K562 (cell line): Measurements from ENCODE around the gene RNLS. TPM values are rescaled to one million over a fixed set of nuclear protein-coding genes. Genes with fewer than 3 reads are reported as not detected.

ENCODE experiments used
- ATAC-seq: fragments of 200-7000 bp; cut with Tn5 transposase; 3 replicates; pipeline ENCODE4 v1.9.1; 2020; ENCODE audit warnings: moderate library complexity
- BruUV-seq: library from RNA; stranded (reverse); fragments of 400-500 nt; replicated peaks from 2 replicates; lab custom pipeline; 2021; lab: Mats Ljungman, UMichigan
- CTCF ChIA-PET: fragments of 300-600 bp; formaldehyde crosslinking; extraction: SDS; loops from one replicate; lab custom pipeline; 2021; ENCODE audit warnings: low intra/inter-chr PET ratio; lab: Yijun Ruan, JAX
- POLR2A ChIA-PET: fragments of 300-600, 350-650 bp; sonication (Branson Sonifier 250); formaldehyde crosslinking; extraction: SDS; loops from one replicate; lab custom pipeline; 2021; ENCODE audit warnings: antibody characterized with exemption, inconsistent platforms; lab: Yijun Ruan, JAX
- DNase-seq, 4 experiments: peaks; one replicate each; pipeline versions ENCODE4 v3.0.0 to v3.0.0-alpha.2; 2011 to 2018; ENCODE audit warnings: low spot score in 3 of 4, mixed read lengths in 3 of 4; ENCODE audit errors: extremely low read depth in 1 of 4
- FAIRE-seq: peaks from 2 replicates; lab custom pipeline; 2011; peaks lifted over from hg19 to GRCh38; lab: Jason Lieb, UNC
- H2AFZ ChIP-seq: 2 replicates; pipeline ENCODE4 v1.6.0; 2011; ENCODE audit warnings: low read depth, low read length, control low read depth, inconsistent platforms
- H3K27ac ChIP-seq: fragments of 200-600 bp; 3 replicates; pipeline ENCODE4 v1.8.0; 2011; ENCODE audit warnings: low read depth, mild to moderate bottlenecking, control low read depth, inconsistent platforms, low read length, moderate library complexity, mixed read lengths; ENCODE audit errors: extremely low read depth
- H3K27me3 ChIP-seq, 2 experiments: fragments of 300-600 bp in 1 of 2; 2 replicates in 1 of 2; 3 replicates in 1 of 2; pipeline versions ENCODE4 v1.6.0 to v1.8.0; 2011; ENCODE audit warnings: inconsistent platforms in 2 of 2, low read length in 2 of 2, mild to moderate bottlenecking in 1 of 2, mixed read lengths in 1 of 2, moderate library complexity in 1 of 2; ENCODE audit not compliant: control insufficient read depth in 2 of 2, insufficient read depth in 2 of 2
- H3K36me3 ChIP-seq: fragments of 300-600 bp; 3 replicates; pipeline ENCODE4 v1.8.0; 2011; ENCODE audit warnings: mild to moderate bottlenecking, low read length, inconsistent platforms; ENCODE audit not compliant: control insufficient read depth, insufficient read depth
- H3K4me1 ChIP-seq, 2 experiments: fragments of 200-600 bp in 1 of 2; replicated peaks in 1 of 2; 2 replicates in 1 of 2; 3 replicates in 1 of 2; pipeline versions ENCODE4 v1.5.1 to v1.8.0; 2011; ENCODE audit warnings: inconsistent platforms in 2 of 2, low read length in 2 of 2, mild to moderate bottlenecking in 1 of 2, mixed read lengths in 1 of 2, moderate library complexity in 1 of 2; ENCODE audit not compliant: control insufficient read depth in 2 of 2, insufficient read depth in 2 of 2
- H3K4me2 ChIP-seq: 2 replicates; pipeline ENCODE4 v1.6.1; 2011; ENCODE audit warnings: low read length, control low read depth, inconsistent platforms, mixed read lengths; ENCODE audit not compliant: insufficient read depth
- H3K4me3 ChIP-seq: fragments of 200-600 bp; sonication (generic), shearing (Covaris generic); 2 replicates; pipeline ENCODE4 v1.5.1; 2016; ENCODE audit warnings: control low read depth, inconsistent platforms
- H3K79me2 ChIP-seq: fragments of 200-600 bp; 3 replicates; pipeline ENCODE4 v1.8.0; 2011; ENCODE audit warnings: low read length, inconsistent platforms; ENCODE audit not compliant: control insufficient read depth, insufficient read depth
- H3K9ac ChIP-seq, 2 experiments: 2 replicates each; pipeline versions ENCODE4 v1.6.0 to v1.6.1; 2011; ENCODE audit warnings: low read depth in 2 of 2, low read length in 2 of 2, control low read depth in 1 of 2, inconsistent platforms in 1 of 2, mild to moderate bottlenecking in 1 of 2, mixed read lengths in 1 of 2; ENCODE audit not compliant: insufficient read depth in 1 of 2
- H3K9me1 ChIP-seq: one replicate; pipeline ENCODE4 v1.6.0; 2011; ENCODE audit warnings: inconsistent platforms, mild to moderate bottlenecking, low read length, moderate library complexity; ENCODE audit not compliant: control insufficient read depth, insufficient read depth
- H3K9me3 ChIP-seq: replicated peaks from 2 replicates; pipeline ENCODE4 v1.5.1; 2011; ENCODE audit warnings: low read depth, low read length, inconsistent platforms; ENCODE audit not compliant: control insufficient read depth, insufficient read depth
- H4K20me1 ChIP-seq: replicated peaks from 2 replicates; pipeline ENCODE4 v1.6.1; 2011; ENCODE audit warnings: low read length, inconsistent platforms, mixed read lengths; ENCODE audit not compliant: control insufficient read depth, insufficient read depth
- BMI1 ChIP-seq: fragments of 150-350 bp; IDR thresholded peaks from 2 replicates; pipeline ENCODE4 v1.6.1; 2014; ENCODE audit warnings: low read length
- CBFA2T3 ChIP-seq: fragments of 450-650 bp; IDR thresholded peaks from 2 replicates; pipeline ENCODE4 v1.6.1; 2017
- DPF2 ChIP-seq: fragments of 450-650 bp; IDR thresholded peaks from 2 replicates; pipeline ENCODE4 v1.6.1; 2016
- GATA2 ChIP-seq: sonication (generic); formaldehyde crosslinking; IDR thresholded peaks from 2 replicates; pipeline ENCODE4 v1.4.0; 2020; ENCODE audit warnings: mild to moderate bottlenecking, missing genetic modification reagents
- GTF3C2 ChIP-seq: IDR thresholded peaks from 3 replicates; pipeline ENCODE4 v1.6.1; 2011; ENCODE audit warnings: borderline replicate concordance, mild to moderate bottlenecking, moderate library complexity; ENCODE audit not compliant: insufficient read length; ENCODE audit errors: extremely low read depth
- HINFP ChIP-seq: fragments of 450-650 bp; conservative IDR thresholded peaks from 2 replicates; pipeline ENCODE4 v1.6.1; 2016; ENCODE audit warnings: missing genetic modification characterization, low read depth, mild to moderate bottlenecking, control low read depth, missing compliant biosample characterization
- HSF4 ChIP-seq: fragments of 250-450 bp; sonication (Bioruptor Pico); IDR thresholded peaks from 2 replicates; pipeline ENCODE4 v2.1.2; 2022; ENCODE audit warnings: mild to moderate bottlenecking, moderate library complexity, borderline replicate concordance
- POLR2H ChIP-seq: IDR thresholded peaks from 2 replicates; pipeline ENCODE4 v1.6.1; 2016; ENCODE audit warnings: missing genetic modification characterization, low read depth, mild to moderate bottlenecking, control low read depth, missing compliant biosample characterization, moderate library complexity
- POLR3A ChIP-seq: IDR thresholded peaks from 2 replicates; pipeline ENCODE4 v1.6.1; 2011; ENCODE audit warnings: borderline replicate concordance, mild to moderate bottlenecking, moderate library complexity; ENCODE audit not compliant: insufficient read length, insufficient read depth; ENCODE audit errors: extremely low read depth
- PRPF4 ChIP-seq: fragments of 200-400 bp; formaldehyde crosslinking; IDR thresholded peaks from one replicate; pipeline ENCODE4 v1.6.1; 2017; ENCODE audit warnings: low read length, low read depth, mild to moderate bottlenecking; ENCODE audit not compliant: insufficient read depth, poor library complexity, severe bottlenecking
- TEAD2 ChIP-seq: fragments of 450-650 bp; IDR thresholded peaks from 2 replicates; pipeline ENCODE4 v1.6.1; 2016; ENCODE audit warnings: missing genetic modification characterization, control low read depth, missing compliant biosample characterization
- XRCC4 ChIP-seq: IDR thresholded peaks from one replicate; pipeline ENCODE4 v1.6.1; 2011; ENCODE audit not compliant: insufficient read depth, insufficient read length; ENCODE audit errors: extremely low read depth
- WGBS: fragments of 100-300 bp; shearing (Covaris generic); methylation state at CpG from one replicate; pipeline ENCODE4 v1.1.6; 2016; ENCODE audit warnings: low coverage, mixed read lengths; ENCODE audit not compliant: insufficient coverage; ENCODE audit errors: missing lambda C conversion rate; 5-methylcytosine and 5-hydroxymethylcytosine counted together
- in situ Hi-C: fragments of 300-500 bp; cut with MboI; formaldehyde crosslinking; loops from 4 replicates; pipeline ENCODE4 v1.15.0; 2018; ENCODE audit warnings: inconsistent platforms, mixed read lengths
- intact Hi-C: fragments of 100-400 bp; cut with micrococcal nuclease; formaldehyde crosslinking; loops from 2 replicates; pipeline ENCODE4 v1.14.2; 2022
- polyA plus RNA-seq, 8 experiments: library from polyadenylated mRNA; depleted of rRNA in 4 of 8; stranded (reverse) in 5 of 8; unstranded in 3 of 8; fragments of >200 nt; fragmentation: Nextera tagmentation in 2 of 8; fragmentation: Illumina TruSeq in 1 of 8; extraction: Ambion mirVana in 2 of 8; extraction: Trizol in 1 of 8; gene quantifications; 2 replicates each; pipeline versions ENCODE4 v1.2.1 to v1.2.3, GENCODE V29; 2011 to 2014; ENCODE audit warnings: inconsistent platforms in 1 of 8, missing spikeins in 1 of 8
- total RNA-seq, 7 experiments: library from RNA; depleted of rRNA in 6 of 7; stranded (reverse); fragments of >200 nt in 6 of 7; fragmentation: Illumina TruSeq in 2 of 7; extraction: Trizol in 2 of 7; gene quantifications; 2 replicates each; pipeline versions ENCODE4 v1.2.1 to v1.2.3, GENCODE V29; 2011 to 2021; ENCODE audit warnings: low replicate concordance in 1 of 7
- TF ChIP-seq, protein P1 (sequence below): sonication (generic); formaldehyde crosslinking; IDR thresholded peaks from 2 replicates; pipeline ENCODE4 v1.9.0; 2022; ENCODE audit warnings: mild to moderate bottlenecking, missing genetic modification reagents
- TF ChIP-seq, protein P2 (sequence below): fragments of 250-450 bp; sonication (Bioruptor Pico); IDR thresholded peaks from 2 replicates; pipeline ENCODE4 v1.5.0; 2022; ENCODE audit warnings: mild to moderate bottlenecking

The RNLS gene
- total and polyA plus RNA-seq, 9 of the 15 experiments (the other 6 are each of a cell fraction or from before 2014, with no cell fraction given): 0.14 to 0.72 (median 0.41) TPM; not detected in 3

DNA sequence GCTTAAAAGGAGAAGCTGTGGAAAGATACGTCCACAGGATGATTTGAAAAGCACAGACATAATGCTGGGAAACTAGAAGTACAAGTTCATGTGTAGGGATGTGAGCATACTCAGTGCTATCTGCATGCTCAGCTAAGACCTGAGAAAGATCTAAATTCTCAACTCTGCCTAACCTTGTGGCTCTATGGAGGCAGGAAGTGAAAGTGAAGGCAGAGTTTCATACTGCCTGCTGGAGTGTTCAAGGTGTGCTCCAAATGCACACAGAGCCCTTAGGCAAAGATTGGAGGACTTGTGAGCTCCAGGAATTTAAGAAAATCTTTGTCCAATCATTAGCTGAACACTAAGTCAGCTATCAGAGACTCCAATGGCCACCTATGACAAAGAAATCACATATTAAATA is 190.9 kb downstream of the RNLS start (continued):
- TF ChIP-seq BMI1: no peak
- TF ChIP-seq, protein P1, sequence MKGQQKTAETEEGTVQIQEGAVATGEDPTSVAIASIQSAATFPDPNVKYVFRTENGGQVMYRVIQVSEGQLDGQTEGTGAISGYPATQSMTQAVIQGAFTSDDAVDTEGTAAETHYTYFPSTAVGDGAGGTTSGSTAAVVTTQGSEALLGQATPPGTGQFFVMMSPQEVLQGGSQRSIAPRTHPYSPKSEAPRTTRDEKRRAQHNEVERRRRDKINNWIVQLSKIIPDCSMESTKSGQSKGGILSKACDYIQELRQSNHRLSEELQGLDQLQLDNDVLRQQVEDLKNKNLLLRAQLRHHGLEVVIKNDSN (CRISPR knock-in tag): no peak
- TF ChIP-seq PRPF4: no peak
- no peak for TF ChIP-seq POLR3A

- ChIA-PET POLR2A (no interaction called here), CTCF (interaction anchor here (0.6 kb wide), 1 partner anchor 536 kb away, joined by 3 read pairs; no protein-coding TSS in a partner anchor)
- H3K9me3 ChIP-seq: no peaks in the 10 kb centered on the region
- no peaks in the 10 kb centered on the region for H3K27me3 ChIP-seq
- H3K4me1 ChIP-seq: no peaks in the 10 kb centered on the region
- DNase-seq (no peak), FAIRE-seq (no peak), ATAC-seq (no peak)
- H3K9ac ChIP-seq: no peak overlapping the region
- no peak overlapping the region for H3K4me3 ChIP-seq
- intact Hi-C loops (no loop called here), in situ Hi-C loops (no loop called here)
- no peak overlapping the region for H3K4me2 ChIP-seq
- WGBS: 0% methylated on average over 4 of the region's 4 CpGs
- no peaks in the 10 kb centered on the region for H3K9me1 ChIP-seq
- BruUV-seq: no TSS peak
- H4K20me1 ChIP-seq: no peaks in the 10 kb centered on the region
- H2AFZ ChIP-seq: no peak overlapping the region
- H3K36me3 ChIP-seq: no peaks in the 10 kb centered on the region
- H3K27ac ChIP-seq: no peak overlapping the region
- no peaks in the 10 kb centered on the region for H3K79me2 ChIP-seq
- TF ChIP-seq TEAD2 (tag) (no peak), POLR2H (no peak), XRCC4 (no peak), HINFP (no peak), CBFA2T3 (no peak), DPF2 (no peak), GTF3C2 (no peak), GATA2 (CRISPR knock-in tag) (no peak), HSF4 (CRISPR knock-in tag) (no peak)
- TF ChIP-seq, protein P2, sequence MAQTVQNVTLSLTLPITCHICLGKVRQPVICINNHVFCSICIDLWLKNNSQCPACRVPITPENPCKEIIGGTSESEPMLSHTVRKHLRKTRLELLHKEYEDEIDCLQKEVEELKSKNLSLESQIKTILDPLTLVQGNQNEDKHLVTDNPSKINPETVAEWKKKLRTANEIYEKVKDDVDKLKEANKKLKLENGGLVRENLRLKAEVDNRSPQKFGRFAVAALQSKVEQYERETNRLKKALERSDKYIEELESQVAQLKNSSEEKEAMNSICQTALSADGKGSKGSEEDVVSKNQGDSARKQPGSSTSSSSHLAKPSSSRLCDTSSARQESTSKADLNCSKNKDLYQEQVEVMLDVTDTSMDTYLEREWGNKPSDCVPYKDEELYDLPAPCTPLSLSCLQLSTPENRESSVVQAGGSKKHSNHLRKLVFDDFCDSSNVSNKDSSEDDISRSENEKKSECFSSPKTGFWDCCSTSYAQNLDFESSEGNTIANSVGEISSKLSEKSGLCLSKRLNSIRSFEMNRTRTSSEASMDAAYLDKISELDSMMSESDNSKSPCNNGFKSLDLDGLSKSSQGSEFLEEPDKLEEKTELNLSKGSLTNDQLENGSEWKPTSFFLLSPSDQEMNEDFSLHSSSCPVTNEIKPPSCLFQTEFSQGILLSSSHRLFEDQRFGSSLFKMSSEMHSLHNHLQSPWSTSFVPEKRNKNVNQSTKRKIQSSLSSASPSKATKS (CRISPR knock-in tag): no peak
These were observed 193.1 kb downstream of the RNLS start for GRCh38 chr10:88390041-88390440.
